ENCODE results near the gene NDUFB3. TPM values are rescaled to one million over a fixed set of nuclear protein-coding genes. Genes with fewer than 3 reads are reported as not detected.

Gene NDUFB3
- total and polyA plus RNA-seq, 7 donors, result 85.3 to 370 (median 97.9) TPM

GRCh38 chr2:201070948-201071478 is 788 bp upstream of the NDUFB3 start:
- no peak for TF ChIP-seq CTCF (IDR thresholded peaks at IDR 0.05)
- TF ChIP-seq POLR2AphosphoS5 (IDR thresholded peaks at IDR 0.05), result no peak
- TF ChIP-seq POLR2A (IDR thresholded peaks at IDR 0.05), result no peak
- TF ChIP-seq EP300 (IDR thresholded peaks at IDR 0.05), result no peak
- no peaks in the 10 kb centered on the region for H3K27me3 ChIP-seq
- no peaks in the 10 kb centered on the region for H3K9me3 ChIP-seq
- H3K36me3 ChIP-seq, result no peaks in the 10 kb centered on the region
- WGBS, 2 donors, result 0 to 1% methylated on average over 21 of the region's 21 CpGs
- H3K27ac ChIP-seq, result peak overlapping the region; percentile 87 to 90 (median 88)
- intact Hi-C loops (cut with DNase I), result loop anchor here (5.0 kb wide), 5 partner anchors 86 to 359 kb away; partner anchors contain the start of genes BZW1, NIF3L1 and PPIL3
- peaks cover 0 to 61% (median 48%) of the 10 kb centered on the region in 4 donors for H3K4me1 ChIP-seq
- no peak for DNase-seq
- peak overlapping the region; percentile 84 to 99 (median 93) for H3K4me3 ChIP-seq

- Histone ChIP-seq H3K9me3 (no peaks in the 10 kb centered on the region), H3K36me3 (no peaks in the 10 kb centered on the region), H3K27ac (peak overlapping the region; percentile 87 to 90 (median 88)), H3K4me1 (peaks cover 0 to 61% (median 48%) of the 10 kb centered on the region in 4 donors), H3K27me3 (no peaks in the 10 kb centered on the region), H3K4me3 (peak overlapping the region; percentile 84 to 99 (median 93))
- DNase-seq, result no peak
- intact Hi-C loops (cut with DNase I), result loop anchor here (2.0 to 5.0 kb wide), 7 partner anchors 45 to 360 kb away; partner anchors contain the start of genes BZW1, CFLAR, NIF3L1 and ORC2
- 1 to 2% methylated on average over 5 of the region's 5 CpGs for WGBS, 2 donors
- TF ChIP-seq POLR2A (IDR thresholded peaks at IDR 0.05) (no peak), EP300 (IDR thresholded peaks at IDR 0.05) (no peak), CTCF (IDR thresholded peaks at IDR 0.05) (no peak), POLR2AphosphoS5 (IDR thresholded peaks at IDR 0.05) (no peak)
Measured at GRCh38 chr2:201072201-201072530, 365 bp downstream of the NDUFB3 start.

GRCh38 chr2:201073071-201073470 is 1.3 kb downstream of the NDUFB3 start:
- Histone ChIP-seq H3K4me1 (peaks cover 0 to 52% (median 40%) of the 10 kb centered on the region in 4 donors), H3K9me3 (no peaks in the 10 kb centered on the region), H3K4me3 (no peak overlapping the region), H3K27ac (no peak overlapping the region), H3K27me3 (no peaks in the 10 kb centered on the region), H3K36me3 (no peaks in the 10 kb centered on the region)
- TF ChIP-seq CTCF (IDR thresholded peaks at IDR 0.05), result no peak
- TF ChIP-seq POLR2AphosphoS5 (IDR thresholded peaks at IDR 0.05), result no peak
- TF ChIP-seq POLR2A (IDR thresholded peaks at IDR 0.05), result no peak
- no peak for TF ChIP-seq EP300 (IDR thresholded peaks at IDR 0.05)
- intact Hi-C loops (cut with DNase I), result loop anchor here (2.0 to 5.0 kb wide), 7 partner anchors 44 to 361 kb away; partner anchors contain the start of genes BZW1, CFLAR, NIF3L1 and ORC2
- 79 to 85% methylated on average over 1 of the region's 1 CpG for WGBS, 2 donors
- no peak for DNase-seq

- Histone ChIP-seq H3K27ac (no peak overlapping the region), H3K36me3 (peaks cover 4 to 13% (median 8%) of the 10 kb centered on the region in 4 donors), H3K4me1 (peaks cover 0 to 32% (median 24%) of the 10 kb centered on the region in 4 donors), H3K27me3 (no peaks in the 10 kb centered on the region), H3K4me3 (no peak overlapping the region), H3K9me3 (no peaks in the 10 kb centered on the region)
- DNase-seq, result no peak
- intact Hi-C loops (cut with DNase I), result loop anchor here (5.0 kb wide), 5 partner anchors 82 to 363 kb away; partner anchors contain the start of genes BZW1, NIF3L1 and PPIL3
- no peak for TF ChIP-seq POLR2AphosphoS5 (IDR thresholded peaks at IDR 0.05)
- no peak for TF ChIP-seq POLR2A (IDR thresholded peaks at IDR 0.05)
- no peak for TF ChIP-seq CTCF (IDR thresholded peaks at IDR 0.05)
- TF ChIP-seq EP300 (IDR thresholded peaks at IDR 0.05), result no peak
- WGBS, 2 donors, result 89 to 91% methylated on average over 7 of the region's 7 CpGs
Measured at GRCh38 chr2:201074996-201075395, 3.2 kb downstream of the NDUFB3 start.
